GM18519 (cell line): ENCODE results near the gene NDST1.
A peak's percentile ranks its signal among the peaks of the same experiment; 100 is the strongest.
"Not testable (repeated sequence)": the region's sequence is repeated elsewhere in the genome, so short reads cannot be mapped to it uniquely, and the experiment has no call there.

ENCODE experiments used
- ATAC-seq: cut with Tn5 transposase; IDR thresholded peaks from one replicate; pipeline ENCODE4 v1.9.1; 2021; ENCODE audit warnings: mild to moderate bottlenecking, moderate library complexity; ENCODE audit not compliant: unreplicated experiment, low FRiP score

Gene NDST1

DNA sequence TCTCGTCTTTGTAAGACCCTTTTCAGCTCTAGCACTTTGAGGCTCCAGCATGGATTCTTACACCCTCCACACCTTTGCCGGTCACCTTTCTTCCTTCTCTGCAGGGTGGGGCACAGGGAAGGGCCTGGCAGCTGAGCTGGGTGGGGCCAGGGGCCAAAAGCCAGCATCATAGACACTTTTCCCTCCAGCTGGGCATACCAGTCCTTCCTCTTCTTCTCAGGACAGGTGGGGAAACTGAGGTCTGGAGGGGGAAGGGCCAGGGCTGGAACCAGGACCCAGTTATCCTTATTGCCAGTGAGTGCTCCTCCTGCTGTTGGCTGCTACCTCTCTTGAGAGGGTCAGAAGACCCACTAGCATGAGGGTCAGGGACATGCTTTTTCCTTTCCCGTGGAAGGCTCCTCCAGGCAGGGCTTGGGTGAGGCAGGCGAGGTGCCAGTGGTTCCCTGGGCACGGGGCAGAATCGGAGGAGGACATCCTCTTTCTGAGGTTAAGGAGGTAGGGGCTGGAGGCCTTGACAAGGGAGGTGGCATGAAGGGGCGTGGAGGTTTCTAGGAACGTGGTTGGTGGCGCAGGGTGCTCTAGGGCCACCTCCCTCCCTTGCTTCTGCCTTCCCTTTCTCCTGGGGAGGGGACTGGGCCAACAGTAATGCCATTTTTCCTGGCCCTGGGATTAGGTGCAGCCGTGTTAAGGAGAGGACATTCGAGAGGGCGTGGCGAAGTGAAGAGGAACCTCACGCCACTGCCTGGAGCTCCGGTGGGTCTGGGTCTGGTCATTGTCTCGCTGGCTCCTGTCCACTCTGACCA lies at the start of gene NDST1:
Gene NDST1, plus strand, starts transcription at position 658 of the 803 bp plus-strand sequence. CDS start 13,124 bp downstream, outside the sequence.
- no peak for ATAC-seq

DNA sequence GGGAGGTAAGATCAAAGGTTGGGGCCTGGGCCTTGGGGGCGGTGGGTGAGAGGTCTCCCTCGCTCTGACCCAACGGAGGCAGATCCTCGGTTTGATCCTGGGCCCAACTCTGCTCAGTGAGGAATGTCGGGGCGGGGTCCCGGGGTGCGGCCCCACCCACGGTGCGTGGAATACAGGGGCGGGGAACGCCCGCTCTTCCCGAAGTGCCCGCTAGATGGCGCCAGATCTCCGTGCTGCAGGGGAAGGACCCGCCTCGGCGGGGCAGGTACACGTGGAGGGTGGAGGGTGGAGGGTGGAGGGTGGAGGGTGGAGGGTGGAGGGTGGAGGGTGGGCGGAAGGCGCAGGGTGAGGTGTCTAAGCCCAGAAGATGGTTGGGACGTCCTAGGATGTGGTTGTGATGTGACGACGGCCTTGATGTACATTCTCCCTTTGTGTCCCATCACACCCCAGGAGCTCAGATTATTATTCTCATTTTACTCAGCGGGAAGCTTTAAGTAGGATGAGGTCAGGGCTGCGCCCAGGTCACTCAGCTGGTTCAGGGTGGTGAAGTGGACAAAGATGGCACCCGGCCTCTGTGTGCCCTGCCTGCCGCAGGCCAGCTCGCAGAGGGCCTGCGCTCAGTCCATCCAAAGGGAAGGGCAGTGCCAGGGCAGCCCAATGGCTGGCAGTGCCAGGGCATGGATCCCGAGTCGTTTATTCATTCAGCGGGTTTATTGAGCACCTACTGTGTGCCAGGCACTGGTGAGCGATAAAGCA lies 49.0 kb upstream of the NDST1 start:
- ATAC-seq = peak; percentile 55

GRCh38 chr5:150460781-150461180 lies 47.1 kb upstream of the NDST1 start:
- ATAC-seq = no peak

- ATAC-seq = peak; percentile 64
These were observed 46.7 kb upstream of the NDST1 start for GRCh38 chr5:150461231-150461630.

DNA sequence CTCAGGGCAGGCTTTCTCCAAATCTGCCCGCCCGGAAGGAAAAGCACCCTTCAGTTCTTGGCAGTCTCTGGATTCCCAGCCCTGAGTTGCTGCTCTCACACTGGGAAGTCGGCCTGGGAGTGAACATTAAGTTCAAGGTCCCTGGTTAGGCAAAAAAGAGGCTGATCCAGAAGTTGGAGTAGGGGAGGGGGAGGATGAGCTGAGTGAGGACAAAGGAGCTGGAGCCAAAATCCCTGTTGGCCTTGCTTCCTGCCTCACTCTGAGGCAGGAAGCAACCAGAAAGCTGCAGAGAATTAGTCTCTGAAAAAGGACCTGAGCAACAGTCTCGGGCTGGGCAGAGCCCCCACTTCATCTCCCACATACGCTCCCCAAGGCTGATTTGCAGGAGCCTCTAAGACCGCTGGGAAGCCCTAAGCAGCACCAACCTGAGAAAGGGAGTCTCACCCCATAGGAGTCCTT lies 43.3 kb upstream of the NDST1 start:
- no peak for ATAC-seq

DNA sequence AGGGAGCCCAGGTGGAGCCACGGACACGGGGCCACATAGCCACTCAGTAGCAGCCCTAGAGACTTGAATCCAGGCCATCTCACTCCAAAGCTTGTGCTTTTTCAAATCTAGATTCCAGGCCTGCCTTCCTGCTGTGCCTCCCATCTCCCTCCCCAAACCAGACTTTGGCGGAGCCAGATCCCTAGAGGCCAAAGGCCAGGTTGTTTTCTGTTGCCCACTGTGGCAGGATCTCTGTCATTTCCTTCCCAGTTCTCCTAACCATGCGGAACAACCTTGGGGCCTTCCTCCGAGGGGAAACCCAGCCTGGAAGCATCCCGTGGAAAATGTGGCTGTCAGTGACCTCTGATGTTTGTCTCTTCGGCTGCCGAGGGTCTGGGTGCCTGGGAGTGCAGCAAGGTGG lies 42.0 kb upstream of the NDST1 start:
- no peak for ATAC-seq

DNA sequence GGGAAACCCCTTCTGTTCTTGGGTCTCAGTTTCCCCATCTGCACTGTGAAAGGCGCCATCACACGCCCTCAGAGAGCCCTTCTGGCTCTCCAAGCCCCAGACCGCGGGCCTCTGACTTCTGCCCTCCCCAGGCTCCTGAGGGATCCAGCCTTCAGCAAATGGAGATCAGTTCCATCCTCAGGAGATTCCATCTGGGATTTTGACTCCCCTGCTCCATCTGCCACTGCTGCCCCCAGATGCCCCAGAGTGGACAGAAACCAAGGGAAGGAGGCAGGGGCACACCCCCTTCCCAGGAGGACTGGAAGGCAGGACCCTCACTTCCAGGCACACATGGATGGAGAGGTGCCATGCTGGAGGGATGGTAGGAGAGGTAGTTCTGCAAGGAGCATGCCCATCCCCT lies 39.7 kb upstream of the NDST1 start:
- ATAC-seq = no peak

DNA sequence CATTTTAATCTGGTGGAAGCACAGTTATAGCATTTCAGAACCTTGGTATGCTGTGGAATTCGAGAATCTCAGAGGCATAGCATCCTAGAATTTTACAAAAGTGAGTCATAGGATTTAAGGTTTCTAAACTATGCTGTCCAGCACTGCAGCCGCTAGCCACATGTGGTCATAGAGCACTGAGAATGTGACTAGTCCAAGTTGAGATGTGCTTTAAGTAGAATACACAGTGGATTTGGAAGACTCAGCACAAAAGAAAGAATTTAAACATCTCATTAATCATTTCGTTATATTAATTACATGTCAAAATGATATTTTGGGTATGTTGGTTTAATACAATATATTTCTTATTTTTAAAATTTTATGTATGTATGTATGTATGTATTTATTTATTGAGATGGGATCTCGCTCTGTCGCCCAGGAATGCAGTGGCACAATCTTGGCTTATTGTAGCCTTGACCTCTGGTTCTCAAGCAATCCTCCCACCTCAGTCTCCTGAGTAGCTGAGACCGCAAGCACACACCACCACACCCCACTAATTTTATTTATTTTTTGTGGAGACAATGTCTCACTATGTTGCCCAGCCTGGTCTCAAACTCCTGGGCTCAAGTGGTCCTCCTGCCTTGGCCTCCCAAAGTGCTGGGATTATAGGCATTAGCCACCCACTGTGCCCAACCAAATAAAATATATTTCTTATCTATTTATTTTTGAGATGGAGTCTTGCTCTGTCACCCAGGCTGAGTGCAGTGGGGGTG lies 38.0 kb upstream of the NDST1 start:
- no peak for ATAC-seq

- ATAC-seq = no peak
These were observed 34.1 kb upstream of the NDST1 start for GRCh38 chr5:150473673-150474358.

DNA sequence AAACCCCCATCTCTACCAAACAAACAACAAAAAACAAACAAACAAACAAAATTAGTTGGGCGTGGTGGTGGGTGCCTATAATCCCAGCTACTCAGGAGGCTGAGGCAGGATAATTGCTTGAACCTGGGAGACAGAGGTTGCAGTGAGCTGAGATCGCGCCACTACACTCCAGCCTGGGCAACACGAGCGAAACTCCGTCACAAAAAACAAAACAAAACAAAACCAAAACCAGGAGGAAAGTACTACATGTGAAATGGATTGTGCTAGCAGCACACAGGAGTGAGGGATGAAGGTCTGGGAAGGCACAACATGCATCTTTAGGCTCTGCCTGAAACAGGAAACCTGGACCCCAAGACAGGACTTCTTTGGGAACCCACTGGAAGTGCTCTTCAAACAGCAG lies 31.4 kb upstream of the NDST1 start:
- ATAC-seq = not testable (repeated sequence)

GRCh38 chr5:150479416-150479815 lies 28.5 kb upstream of the NDST1 start:
- ATAC-seq = no peak

- no peak for ATAC-seq
These were observed 26.3 kb upstream of the NDST1 start for GRCh38 chr5:150481708-150481965.

DNA sequence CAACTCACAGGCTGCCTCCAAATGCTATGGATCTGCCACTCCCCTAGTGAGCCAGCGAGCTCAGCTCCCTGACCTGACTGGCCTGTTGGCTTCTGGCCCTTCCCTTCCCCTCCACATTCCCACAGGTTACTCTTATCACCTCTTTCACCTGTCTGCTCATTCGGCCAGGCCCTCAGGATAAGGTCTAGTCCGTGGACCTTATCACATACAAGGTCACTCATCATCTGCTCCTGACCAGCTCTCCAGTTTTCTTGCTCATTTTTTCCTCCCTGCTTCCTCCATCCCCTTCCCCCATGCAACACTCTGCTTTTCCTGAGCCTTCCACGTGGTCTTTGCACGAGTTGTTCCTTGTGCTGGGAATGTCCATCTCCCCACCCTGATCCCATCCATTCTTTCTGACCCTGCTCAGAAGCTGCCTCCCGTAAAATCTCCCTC lies 25.9 kb upstream of the NDST1 start:
- no peak for ATAC-seq

GRCh38 chr5:150484964-150485692 lies 22.8 kb upstream of the NDST1 start:
- no peak for ATAC-seq

GRCh38 chr5:150485693-150486401 lies 22.1 kb upstream of the NDST1 start:
- no peak for ATAC-seq

- ATAC-seq = no peak
These were observed 21.3 kb upstream of the NDST1 start for GRCh38 chr5:150486402-150487198.

DNA sequence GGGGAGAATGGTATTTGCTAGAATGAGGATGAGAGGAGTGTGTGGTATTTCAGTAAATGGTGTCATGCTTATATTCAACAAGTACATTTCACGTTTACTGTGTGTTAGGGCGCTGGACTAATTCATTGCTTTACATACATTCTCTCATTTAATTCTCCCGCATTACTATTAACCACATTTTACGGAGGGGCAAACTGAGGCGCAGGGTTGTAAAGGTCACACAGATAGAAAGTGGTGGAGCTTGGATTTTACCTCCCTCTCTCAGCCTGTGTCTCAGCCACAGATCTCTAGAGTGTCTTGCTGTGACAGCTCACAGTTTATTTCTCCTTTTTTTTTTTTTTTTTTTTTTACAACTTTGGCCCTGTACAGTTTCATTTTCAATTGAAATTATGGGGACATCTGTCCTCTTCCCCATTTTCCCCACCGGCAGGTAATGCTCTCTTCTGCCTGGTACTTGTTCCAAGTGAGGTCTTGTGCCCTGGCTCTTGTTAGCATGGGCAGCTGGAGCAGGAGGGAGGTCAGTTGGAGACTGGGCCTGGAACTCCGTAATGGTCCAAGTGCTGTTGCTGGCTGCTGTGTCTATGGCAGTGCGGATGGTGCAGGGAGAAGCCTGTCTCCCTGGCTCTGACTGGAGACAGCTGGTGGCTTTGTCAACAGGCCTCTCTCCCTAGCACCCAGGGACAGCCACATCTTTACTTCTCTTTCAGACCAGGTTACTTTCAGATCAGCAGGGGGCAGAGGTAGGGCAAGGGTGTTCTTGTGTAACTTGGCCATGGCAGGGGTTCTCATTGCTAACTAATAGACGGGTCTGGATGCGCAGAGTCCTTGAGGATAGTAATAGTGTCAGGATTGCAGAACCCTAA lies 20.5 kb upstream of the NDST1 start:
- ATAC-seq = no peak
